NCI-H1417 (cell line): ENCODE measurements around the gene NRXN3.
"Not testable (repeated sequence)": the region's sequence is repeated elsewhere in the genome, so short reads cannot be mapped to it uniquely, and the experiment has no call there.

Source experiments
- DNase-seq, 3 experiments: peaks; one replicate each; lab custom pipeline; 2025; lab: John Stamatoyannopoulos, UW

NRXN3 gene

GRCh38 chr14:78992867-78993266 is 822.7 kb downstream of the NRXN3 start:
- DNase-seq: no peak

GRCh38 chr14:78997811-78998210 is 827.6 kb downstream of the NRXN3 start:
- peak; percentile 13 to 76 (median 71) for DNase-seq

DNA sequence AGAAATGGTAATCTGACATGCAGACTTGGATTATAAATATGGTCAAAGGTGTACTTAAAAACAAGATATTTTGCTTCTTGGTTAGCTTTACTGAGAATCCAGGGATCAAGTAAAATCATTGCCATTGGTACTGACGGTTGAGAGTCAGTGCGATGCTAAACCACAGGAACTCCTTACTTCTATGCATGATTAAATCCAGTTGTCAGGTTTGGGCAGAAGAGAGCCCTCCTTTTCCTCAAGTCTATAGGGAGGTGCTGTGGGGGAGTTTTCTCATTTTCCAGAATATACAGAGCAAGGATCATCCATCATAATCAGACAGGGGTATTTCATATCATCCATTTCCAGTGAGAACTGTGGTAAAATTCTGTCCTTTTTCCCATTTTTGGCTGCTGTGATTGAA is 839.1 kb downstream of the NRXN3 start:
- no peak for DNase-seq

- peak; percentile 64 to 90 (median 71) for DNase-seq
Measured at GRCh38 chr14:79011091-79011919, 841.1 kb downstream of the NRXN3 start.

GRCh38 chr14:79011920-79012204 is 841.7 kb downstream of the NRXN3 start:
- DNase-seq: no peak

- peak in 1 of 3 experiments; percentile 29 for DNase-seq
Measured at GRCh38 chr14:79016828-79017505, 846.8 kb downstream of the NRXN3 start.

DNA sequence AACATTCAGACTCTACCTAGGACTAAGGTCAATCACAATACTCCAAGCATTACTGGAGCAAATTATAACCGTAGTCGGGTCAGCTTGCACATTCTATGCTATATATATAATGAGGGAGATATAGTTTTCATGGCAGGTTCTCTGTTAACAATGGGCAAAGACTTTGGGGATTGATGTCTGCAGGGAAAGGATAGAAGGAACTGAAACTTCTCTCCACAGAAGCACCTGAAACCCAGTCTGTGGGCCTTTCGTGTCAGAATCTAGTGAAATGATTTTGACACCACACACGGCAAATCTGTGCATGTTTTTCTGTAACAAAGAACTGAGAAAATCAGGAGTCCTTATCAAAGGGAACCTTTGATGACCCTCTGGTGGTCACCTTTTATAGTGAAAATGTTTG is 847.4 kb downstream of the NRXN3 start:
- no peak for DNase-seq

GRCh38 chr14:79018836-79019235 is 848.7 kb downstream of the NRXN3 start:
- no peak for DNase-seq

GRCh38 chr14:79019898-79020297 is 849.7 kb downstream of the NRXN3 start:
- DNase-seq: not testable (repeated sequence)

GRCh38 chr14:79021766-79022165 is 851.6 kb downstream of the NRXN3 start:
- DNase-seq: peak in 1 of 3 experiments; percentile 38

GRCh38 chr14:79027138-79027537 is 857.0 kb downstream of the NRXN3 start:
- DNase-seq: no peak

DNA sequence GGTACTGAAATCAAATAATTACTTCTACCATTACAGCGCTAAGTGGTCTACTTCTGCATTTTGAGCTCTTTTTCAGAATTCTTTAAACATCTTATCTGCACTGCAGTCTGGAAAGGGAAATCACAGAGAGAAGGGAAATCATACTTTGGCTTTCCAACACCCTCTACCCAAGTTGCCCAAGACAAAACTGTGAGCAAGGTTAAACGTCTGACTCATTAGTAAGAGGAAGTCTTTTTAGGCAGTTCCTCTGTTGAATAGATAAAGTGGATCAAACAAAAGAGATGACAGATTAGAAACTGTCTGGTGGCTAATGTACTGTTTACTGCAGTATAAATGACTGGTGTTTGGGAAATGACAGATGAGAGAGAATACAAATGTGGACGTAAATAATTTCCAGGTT is 858.1 kb downstream of the NRXN3 start:
- peak in 1 of 3 experiments; percentile 21 for DNase-seq

DNA sequence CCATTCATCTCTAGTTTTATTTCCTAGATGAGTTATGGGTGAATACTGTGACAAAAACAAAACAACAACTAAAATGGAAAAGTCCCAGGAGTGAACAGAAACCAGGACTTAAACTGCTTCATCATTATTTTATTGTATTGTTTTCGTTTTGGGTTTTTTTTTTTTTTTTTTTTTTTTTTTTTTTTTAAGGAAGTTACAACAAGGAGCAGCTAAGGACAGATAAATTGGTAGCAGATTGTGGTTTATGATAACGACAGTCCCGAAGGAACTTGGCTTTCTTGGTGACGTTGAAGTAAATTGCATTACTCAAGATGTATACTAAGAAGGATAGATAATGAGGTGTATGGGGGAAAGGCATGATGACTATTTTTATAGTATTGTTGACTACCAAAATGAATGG is 866.3 kb downstream of the NRXN3 start:
- no peak for DNase-seq

DNA sequence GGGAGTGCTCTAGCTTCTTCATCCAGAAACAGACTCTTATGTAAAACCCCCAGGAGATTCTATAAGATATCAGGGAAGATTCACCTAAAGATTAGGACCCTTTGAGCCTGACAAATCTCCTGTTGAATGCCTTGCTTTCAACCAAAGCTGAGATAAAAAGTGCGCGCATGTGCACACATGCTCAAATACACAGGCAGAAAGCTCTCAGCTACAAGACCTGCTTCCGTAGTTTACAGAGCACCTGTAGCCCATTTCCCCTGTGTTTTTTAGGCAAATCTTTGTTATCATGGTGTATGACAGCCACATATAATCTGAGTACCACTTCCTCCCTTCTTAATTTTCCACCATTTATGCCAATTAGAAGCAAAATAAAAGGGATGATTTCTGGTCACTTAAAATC is 866.9 kb downstream of the NRXN3 start:
- peak in 1 of 3 experiments; percentile 34 for DNase-seq

- DNase-seq: peak; percentile 32 to 76 (median 69)
Measured at GRCh38 chr14:79037593-79037992, 867.4 kb downstream of the NRXN3 start.

DNA sequence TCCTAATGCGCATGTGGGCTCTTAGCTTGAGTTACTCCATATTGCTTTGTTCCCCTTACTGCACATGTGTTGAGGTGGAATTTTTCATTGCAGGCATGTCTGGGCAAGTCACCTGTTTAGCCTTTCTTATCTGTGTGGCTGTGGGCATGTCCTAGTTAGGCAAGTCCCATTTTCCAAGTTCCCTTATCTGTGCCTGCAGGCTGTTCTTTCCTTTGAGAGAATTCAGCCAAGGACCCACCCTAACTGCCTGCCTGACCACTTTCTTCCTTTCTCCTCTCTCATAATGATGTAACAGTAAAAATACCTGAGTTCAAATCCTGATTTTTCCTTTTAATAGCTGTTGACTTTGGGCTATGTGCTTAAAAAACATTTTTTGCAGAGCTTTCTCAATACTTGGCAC is 870.6 kb downstream of the NRXN3 start:
- no peak for DNase-seq

- no peak for DNase-seq
Measured at GRCh38 chr14:79043194-79043889, 873.2 kb downstream of the NRXN3 start.

GRCh38 chr14:79044894-79045624 is 874.9 kb downstream of the NRXN3 start:
- peak in 2 of 3 experiments; percentile 73 to 89 for DNase-seq

GRCh38 chr14:79050787-79051727 is 880.9 kb downstream of the NRXN3 start:
- DNase-seq: no peak

- no peak for DNase-seq
Measured at GRCh38 chr14:79051742-79052141, 881.6 kb downstream of the NRXN3 start.

GRCh38 chr14:79056879-79057278 is 886.7 kb downstream of the NRXN3 start:
- no peak for DNase-seq
